Lower lobe of right lung (tissue), 2 donors: ENCODE results near the gene NOL4. TPM values are rescaled to one million over a fixed set of nuclear protein-coding genes. Genes with fewer than 3 reads are reported as not detected.

ENCODE experiments used
- ATAC-seq, 2 donors: fragments of 200-7000 bp; cut with Tn5 transposase; one replicate each; pipeline ENCODE4 v1.9.1; 2020 to 2022; ENCODE audit warnings: mild to moderate bottlenecking in 2 of 2, moderate library complexity in 2 of 2
- DNase-seq: peaks from one replicate; pipeline ENCODE4 v3.0.0-alpha.2; 2020
- H3K27ac ChIP-seq: fragments of 200-600 bp; one replicate; pipeline ENCODE4 v1.8.0; 2022
- H3K27me3 ChIP-seq: fragments of 200-600 bp; one replicate; pipeline ENCODE4 v1.8.0; 2022; ENCODE audit warnings: low read depth
- H3K36me3 ChIP-seq: fragments of 200-600 bp; one replicate; pipeline ENCODE4 v1.8.0; 2022; ENCODE audit warnings: mild to moderate bottlenecking
- H3K4me1 ChIP-seq: fragments of 200-600 bp; one replicate; pipeline ENCODE4 v1.8.0; 2022
- H3K4me3 ChIP-seq: fragments of 200-600 bp; one replicate; pipeline ENCODE4 v1.8.0; 2022; ENCODE audit warnings: mild to moderate bottlenecking
- H3K9me3 ChIP-seq: fragments of 200-600 bp; one replicate; pipeline ENCODE4 v1.8.0; 2022
- intact Hi-C: fragments of 100-400 bp; cut with DNase I; formaldehyde crosslinking; loops from one replicate; pipeline ENCODE4 v1.11.0; 2022
- total RNA-seq: library from RNA; stranded (reverse); fragmentation: NEBNext Ultra II Directional; extraction: Animal tissue kit (Norgen Biotek cat#: 25700); gene quantifications from one replicate; pipeline ENCODE4 v1.2.1, GENCODE V29; 2021
- TF ChIP-seq, protein P1 (sequence below): fragments of 200-600 bp; IDR thresholded peaks from one replicate; pipeline ENCODE4 v1.8.0; 2022; ENCODE audit warnings: antibody characterized with exemption, mild to moderate bottlenecking
- donor health status: DM: no; HTN: yes; CAD: no; lungs with severe emphysema.

Gene NOL4
- total RNA-seq, 1 donor from 2014 or later = 0.56 TPM

DNA sequence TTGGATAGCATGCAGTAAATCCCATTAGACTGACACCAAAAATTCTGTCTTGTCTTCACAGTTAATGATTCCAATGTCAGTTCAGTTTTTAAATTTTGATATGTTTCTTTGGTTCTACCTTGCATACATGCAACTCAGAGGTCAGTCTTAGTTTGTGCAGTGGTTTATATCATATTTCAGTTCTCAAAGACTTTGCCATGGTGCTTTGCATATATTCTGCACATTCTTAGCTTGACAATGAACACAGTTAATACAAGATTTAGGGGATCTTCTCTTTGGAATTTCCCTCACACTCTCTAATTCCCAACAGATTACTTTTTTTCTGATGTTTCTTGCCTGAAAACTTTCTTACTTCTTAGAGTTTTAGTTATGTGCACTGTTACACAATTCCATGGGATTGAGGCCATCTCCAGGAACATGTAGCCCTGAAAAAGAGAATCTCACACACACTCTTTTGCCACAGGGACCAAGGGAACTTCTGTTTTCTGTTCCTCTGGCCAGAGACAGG lies 17.3 kb downstream of the NOL4 start:
- intact Hi-C loops = no loop called here

DNA sequence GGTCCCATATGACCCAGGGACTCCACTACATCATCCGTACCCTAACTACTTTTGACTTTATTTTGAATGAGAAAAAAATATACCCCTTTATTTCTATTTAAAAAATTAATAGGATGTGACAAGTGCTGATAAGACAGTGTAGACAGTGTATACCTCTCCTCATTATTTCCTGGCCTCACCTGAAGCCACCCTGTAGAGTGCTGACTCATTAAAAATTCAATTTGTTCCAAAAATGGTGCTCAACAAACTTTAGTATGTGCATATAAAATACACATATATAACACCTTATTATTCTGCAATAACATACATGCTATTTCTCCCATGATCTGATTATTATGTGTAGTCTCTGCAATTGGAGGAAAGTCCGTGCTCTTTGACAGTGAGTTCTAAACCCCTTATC lies 20.8 kb downstream of the NOL4 start:
- intact Hi-C loops = no loop called here
- DNase-seq = no peak
- Histone ChIP-seq H3K4me1 (no peaks in the 10 kb centered on the region), H3K9me3 (no peaks in the 10 kb centered on the region), H3K4me3 (no peak overlapping the region), H3K27ac (no peak overlapping the region), H3K27me3 (no peaks in the 10 kb centered on the region), H3K36me3 (no peaks in the 10 kb centered on the region)
- TF ChIP-seq, protein P1, sequence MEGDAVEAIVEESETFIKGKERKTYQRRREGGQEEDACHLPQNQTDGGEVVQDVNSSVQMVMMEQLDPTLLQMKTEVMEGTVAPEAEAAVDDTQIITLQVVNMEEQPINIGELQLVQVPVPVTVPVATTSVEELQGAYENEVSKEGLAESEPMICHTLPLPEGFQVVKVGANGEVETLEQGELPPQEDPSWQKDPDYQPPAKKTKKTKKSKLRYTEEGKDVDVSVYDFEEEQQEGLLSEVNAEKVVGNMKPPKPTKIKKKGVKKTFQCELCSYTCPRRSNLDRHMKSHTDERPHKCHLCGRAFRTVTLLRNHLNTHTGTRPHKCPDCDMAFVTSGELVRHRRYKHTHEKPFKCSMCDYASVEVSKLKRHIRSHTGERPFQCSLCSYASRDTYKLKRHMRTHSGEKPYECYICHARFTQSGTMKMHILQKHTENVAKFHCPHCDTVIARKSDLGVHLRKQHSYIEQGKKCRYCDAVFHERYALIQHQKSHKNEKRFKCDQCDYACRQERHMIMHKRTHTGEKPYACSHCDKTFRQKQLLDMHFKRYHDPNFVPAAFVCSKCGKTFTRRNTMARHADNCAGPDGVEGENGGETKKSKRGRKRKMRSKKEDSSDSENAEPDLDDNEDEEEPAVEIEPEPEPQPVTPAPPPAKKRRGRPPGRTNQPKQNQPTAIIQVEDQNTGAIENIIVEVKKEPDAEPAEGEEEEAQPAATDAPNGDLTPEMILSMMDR = no peak
- ATAC-seq = no peak

More for the DNA sequence above, 17.3 kb downstream of the NOL4 start:
- no peaks in the 10 kb centered on the region for H3K4me1 ChIP-seq
- H3K36me3 ChIP-seq = no peaks in the 10 kb centered on the region
- ATAC-seq = no peak
- no peak overlapping the region for H3K27ac ChIP-seq
- H3K4me3 ChIP-seq = no peak overlapping the region
- TF ChIP-seq, protein P1 = no peak
- H3K9me3 ChIP-seq = no peaks in the 10 kb centered on the region
- no peaks in the 10 kb centered on the region for H3K27me3 ChIP-seq
- no peak for DNase-seq

DNA sequence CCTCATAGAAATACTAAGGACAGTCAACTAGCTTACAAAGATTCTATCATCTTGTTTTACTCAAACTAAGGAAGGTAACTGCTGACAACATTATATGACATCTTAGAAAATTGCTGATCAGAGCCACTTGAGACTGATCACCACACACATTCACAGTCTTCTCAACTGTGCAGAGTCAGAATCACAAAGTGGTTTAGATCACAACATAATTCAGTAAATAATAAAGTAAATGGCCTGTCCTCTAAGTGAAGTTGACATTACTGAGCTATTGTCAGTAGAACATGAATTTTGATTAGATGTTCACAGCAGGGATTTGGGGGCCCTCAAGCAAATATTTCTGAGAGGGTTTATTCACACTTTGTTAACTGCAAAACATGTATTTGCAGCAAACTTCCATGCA lies 28.5 kb downstream of the NOL4 start:
- no peak overlapping the region for H3K4me3 ChIP-seq
- H3K27ac ChIP-seq = no peak overlapping the region
- H3K9me3 ChIP-seq = no peaks in the 10 kb centered on the region
- intact Hi-C loops = no loop called here
- H3K36me3 ChIP-seq = no peaks in the 10 kb centered on the region
- H3K27me3 ChIP-seq = no peaks in the 10 kb centered on the region
- DNase-seq (no peak), ATAC-seq (no peak)
- no peaks in the 10 kb centered on the region for H3K4me1 ChIP-seq
- TF ChIP-seq, protein P1 = no peak

DNA sequence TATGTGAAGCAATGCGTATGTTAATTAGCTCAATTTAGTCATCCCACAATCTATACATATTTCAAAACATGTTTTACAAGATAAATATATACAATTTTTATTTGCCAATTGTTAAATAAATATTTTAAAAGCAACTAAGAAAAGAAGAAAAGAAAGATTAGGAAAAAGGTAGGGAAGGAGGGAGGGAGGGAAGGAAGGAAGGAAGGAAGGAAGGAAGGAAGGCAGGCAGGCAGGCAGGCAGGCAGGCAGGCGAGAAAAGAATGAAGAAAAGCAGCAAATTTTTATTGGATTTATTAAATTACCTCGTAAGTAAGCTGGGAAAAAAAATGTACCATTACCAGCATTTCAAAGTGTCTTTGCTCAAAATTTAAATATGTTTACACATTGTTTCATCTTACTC lies 30.5 kb downstream of the NOL4 start:
- intact Hi-C loops = no loop called here
- Histone ChIP-seq H3K4me1 (no peaks in the 10 kb centered on the region), H3K9me3 (no peaks in the 10 kb centered on the region), H3K36me3 (no peaks in the 10 kb centered on the region), H3K4me3 (no peak overlapping the region), H3K27ac (no peak overlapping the region), H3K27me3 (no peaks in the 10 kb centered on the region)
- ATAC-seq (no peak), DNase-seq (no peak)
- TF ChIP-seq, protein P1 = no peak

DNA sequence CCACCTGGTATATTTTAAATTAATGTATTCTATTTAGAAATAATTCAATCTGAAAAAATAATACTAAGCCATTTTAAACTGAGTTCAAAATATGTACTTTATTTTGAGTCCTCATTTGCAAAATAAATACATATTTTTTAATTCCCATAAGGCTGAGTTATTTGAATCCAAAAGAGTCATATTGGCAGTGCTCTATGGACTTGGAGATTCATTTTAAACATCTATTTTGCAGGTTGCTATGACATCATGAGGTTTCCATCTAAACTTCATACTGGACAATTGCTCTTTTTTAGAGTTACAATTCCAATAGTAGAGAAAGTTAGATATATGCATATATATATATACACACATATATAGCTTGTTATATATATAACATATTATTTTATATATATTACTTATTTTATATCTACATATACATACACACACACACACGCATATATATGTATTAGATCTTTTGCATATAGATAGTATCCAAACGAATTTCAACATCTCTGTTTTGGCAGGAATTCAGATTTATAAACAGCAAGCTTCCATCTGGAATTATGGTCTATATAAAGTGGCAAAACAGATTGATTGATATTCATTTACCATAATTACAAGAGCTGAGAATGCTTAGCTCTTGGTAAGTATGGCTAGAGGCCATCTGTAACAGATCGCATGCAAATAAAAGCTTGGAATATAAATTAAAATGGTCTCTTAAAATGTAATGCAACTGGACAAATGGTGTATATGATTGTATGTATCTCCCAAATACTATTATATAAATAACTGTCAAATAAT lies 34.9 kb downstream of the NOL4 start:
- Histone ChIP-seq H3K36me3 (no peaks in the 10 kb centered on the region), H3K9me3 (no peaks in the 10 kb centered on the region), H3K4me3 (no peak overlapping the region), H3K27me3 (no peaks in the 10 kb centered on the region), H3K4me1 (no peaks in the 10 kb centered on the region), H3K27ac (no peak overlapping the region)
- DNase-seq (no peak), ATAC-seq (no peak)
- intact Hi-C loops = no loop called here
- TF ChIP-seq, protein P1 = no peak
